ENCODE results near the gene BANF1. TPM values are rescaled to one million over a fixed set of nuclear protein-coding genes. Genes with fewer than 3 reads are reported as not detected.
A peak's percentile ranks its signal among the peaks of the same experiment; 100 is the strongest.

Gene BANF1
- total and polyA plus RNA-seq, 4 donors = 10.7 to 100.0 (median 47.0) TPM

DNA sequence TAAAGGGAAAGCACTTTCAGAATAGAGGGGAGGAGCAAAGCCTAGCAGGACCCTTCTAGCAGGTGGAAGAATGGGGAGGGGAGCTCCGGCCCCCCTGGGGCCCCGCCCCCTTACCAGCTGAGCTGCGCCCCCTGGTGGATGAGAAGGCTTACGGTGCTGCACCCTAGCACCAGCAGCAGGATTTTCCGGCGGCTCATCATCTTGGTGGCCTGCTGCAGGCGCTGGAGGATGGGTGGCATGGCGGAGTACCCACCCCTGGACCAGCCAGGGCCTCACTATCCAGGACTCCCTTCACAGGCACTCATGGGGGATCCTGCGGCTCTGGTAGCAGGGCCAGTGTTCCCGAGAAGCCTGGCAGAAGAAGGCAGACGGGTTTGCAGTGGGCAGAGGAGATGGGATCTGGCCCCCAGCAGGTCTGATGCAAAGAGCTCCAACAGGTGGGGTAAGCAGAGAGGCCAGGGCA, 42.9 kb downstream of the BANF1 start:
- peaks cover 0 to 4% (median 0%) of the 10 kb centered on the region in 4 donors for H3K27me3 ChIP-seq (ENCODE audit: control insufficient read depth in 4 of 4, insufficient read depth in 4 of 4, low read length in 3 of 4)
- no peaks in the 10 kb centered on the region for H3K9me3 ChIP-seq (ENCODE audit: control insufficient read depth in 4 of 4, low read length in 3 of 4)
- 15% methylated on average over 11 of the region's 11 CpGs for WGBS
- TF ChIP-seq RAD21 (IDR thresholded peaks at IDR 0.05) = peak in 1 of 2 donors; percentile 68
- TF ChIP-seq, protein P1, sequence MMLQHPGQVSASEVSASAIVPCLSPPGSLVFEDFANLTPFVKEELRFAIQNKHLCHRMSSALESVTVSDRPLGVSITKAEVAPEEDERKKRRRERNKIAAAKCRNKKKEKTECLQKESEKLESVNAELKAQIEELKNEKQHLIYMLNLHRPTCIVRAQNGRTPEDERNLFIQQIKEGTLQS (IDR thresholded peaks at IDR 0.05) = no peak
- TF ChIP-seq CTCF (IDR thresholded peaks at IDR 0.05; ENCODE audit: low read depth, low read length, missing input control) = peak; percentile 86
- peaks cover 0 to 5% (median 4%) of the 10 kb centered on the region in 4 donors for H3K4me1 ChIP-seq (ENCODE audit: control insufficient read depth in 4 of 4, insufficient read depth in 4 of 4, low read length in 3 of 4)
- DNase-seq (ENCODE audit: low spot score) = peak; percentile 77
- no peak overlapping the region for H3K4me3 ChIP-seq (ENCODE audit: low read depth in 1 of 3, low read length in 3 of 3)
- H3K9ac ChIP-seq (ENCODE audit: low read depth in 1 of 2, low read length in 2 of 2) = no peak overlapping the region
- H3K36me3 ChIP-seq (ENCODE audit: control insufficient read depth in 4 of 4, insufficient read depth in 3 of 4, low read depth in 1 of 4, low read length in 3 of 4) = no peaks in the 10 kb centered on the region
- no peak overlapping the region for H3K27ac ChIP-seq (ENCODE audit: low read depth in 1 of 2, low read length in 2 of 2)

GRCh38 chr11:66046901-66047300, 44.6 kb downstream of the BANF1 start:
- TF ChIP-seq RXRA (IDR thresholded peaks at IDR 0.05) = no peak
- TF ChIP-seq TAF1 (conservative IDR thresholded peaks at IDR 0.05) = no peak
- no peak for TF ChIP-seq RAD21 (IDR thresholded peaks at IDR 0.05)
- TF ChIP-seq GABPA (IDR thresholded peaks at IDR 0.05 in 1 of 2, conservative IDR thresholded peaks at IDR 0.05 in 1 of 2) = no peak
- no peak for TF ChIP-seq NR2F2 (IDR thresholded peaks at IDR 0.05)
- TF ChIP-seq HNF4A (conservative IDR thresholded peaks at IDR 0.05) = no peak
- TF ChIP-seq REST (IDR thresholded peaks at IDR 0.05) = no peak
- TF ChIP-seq JUND (IDR thresholded peaks at IDR 0.05) = no peak
- no peak for TF ChIP-seq YY1 (IDR thresholded peaks at IDR 0.05)
- TF ChIP-seq HNF4G (IDR thresholded peaks at IDR 0.05) = no peak
- no peak for TF ChIP-seq FOXA2 (IDR thresholded peaks at IDR 0.05)
- no peak for TF ChIP-seq ZBTB33 (IDR thresholded peaks at IDR 0.05)
- no peak for TF ChIP-seq FOXA1 (IDR thresholded peaks at IDR 0.05)
- TF ChIP-seq SP1 (IDR thresholded peaks at IDR 0.05) = no peak
- TF ChIP-seq CTCF (IDR thresholded peaks at IDR 0.05; ENCODE audit: low read depth, low read length, missing input control) = no peak
- TF ChIP-seq MAX (IDR thresholded peaks at IDR 0.05) = no peak
- TF ChIP-seq, protein P1 (IDR thresholded peaks at IDR 0.05) = no peak
- TF ChIP-seq EGR1 (IDR thresholded peaks at IDR 0.05; ENCODE audit: low read depth in 2 of 2) = no peak
- DNase-seq (ENCODE audit: low spot score) = no peak

More at GRCh38 chr11:66046901-66047300, 44.6 kb downstream of the BANF1 start:
- Histone ChIP-seq H3K9me3 (ENCODE audit: control insufficient read depth in 4 of 4, low read length in 3 of 4) (no peaks in the 10 kb centered on the region), H3K4me3 (ENCODE audit: low read depth in 1 of 3, low read length in 3 of 3) (no peak overlapping the region), H3K4me1 (ENCODE audit: control insufficient read depth in 4 of 4, insufficient read depth in 4 of 4, low read length in 3 of 4) (peaks cover 0 to 18% (median 10%) of the 10 kb centered on the region in 4 donors), H3K27me3 (ENCODE audit: control insufficient read depth in 4 of 4, insufficient read depth in 4 of 4, low read length in 3 of 4) (peaks cover 0 to 4% (median 0%) of the 10 kb centered on the region in 4 donors), H3K9ac (ENCODE audit: low read depth in 1 of 2, low read length in 2 of 2) (no peak overlapping the region), H3K36me3 (ENCODE audit: control insufficient read depth in 4 of 4, insufficient read depth in 3 of 4, low read depth in 1 of 4, low read length in 3 of 4) (no peaks in the 10 kb centered on the region), H3K27ac (ENCODE audit: low read depth in 1 of 2, low read length in 2 of 2) (no peak overlapping the region)
- 89% methylated on average over 3 of the region's 3 CpGs for WGBS
